ENCODE measurements around the gene ERLEC1. TPM values are rescaled to one million over a fixed set of nuclear protein-coding genes. Genes with fewer than 3 reads are reported as not detected.

The ERLEC1 gene, protein sequence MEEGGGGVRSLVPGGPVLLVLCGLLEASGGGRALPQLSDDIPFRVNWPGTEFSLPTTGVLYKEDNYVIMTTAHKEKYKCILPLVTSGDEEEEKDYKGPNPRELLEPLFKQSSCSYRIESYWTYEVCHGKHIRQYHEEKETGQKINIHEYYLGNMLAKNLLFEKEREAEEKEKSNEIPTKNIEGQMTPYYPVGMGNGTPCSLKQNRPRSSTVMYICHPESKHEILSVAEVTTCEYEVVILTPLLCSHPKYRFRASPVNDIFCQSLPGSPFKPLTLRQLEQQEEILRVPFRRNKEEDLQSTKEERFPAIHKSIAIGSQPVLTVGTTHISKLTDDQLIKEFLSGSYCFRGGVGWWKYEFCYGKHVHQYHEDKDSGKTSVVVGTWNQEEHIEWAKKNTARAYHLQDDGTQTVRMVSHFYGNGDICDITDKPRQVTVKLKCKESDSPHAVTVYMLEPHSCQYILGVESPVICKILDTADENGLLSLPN
- 21.6 and 23.3 TPM in 2 replicates for total RNA-seq (2021)
- long read RNA-seq, transcript ERLEC1-202 (13 exons, 2,271 nt) = minor isoform, 39 of 192 reads
- long read RNA-seq, transcript ERLEC1-201 (14 exons, 2,433 nt) = major isoform, 131 of 192 reads
- long read RNA-seq, partial matches to known transcripts = 4 of 192 reads
- long read RNA-seq, other reads (novel, unspliced or antisense) = 18 of 192 reads

DNA sequence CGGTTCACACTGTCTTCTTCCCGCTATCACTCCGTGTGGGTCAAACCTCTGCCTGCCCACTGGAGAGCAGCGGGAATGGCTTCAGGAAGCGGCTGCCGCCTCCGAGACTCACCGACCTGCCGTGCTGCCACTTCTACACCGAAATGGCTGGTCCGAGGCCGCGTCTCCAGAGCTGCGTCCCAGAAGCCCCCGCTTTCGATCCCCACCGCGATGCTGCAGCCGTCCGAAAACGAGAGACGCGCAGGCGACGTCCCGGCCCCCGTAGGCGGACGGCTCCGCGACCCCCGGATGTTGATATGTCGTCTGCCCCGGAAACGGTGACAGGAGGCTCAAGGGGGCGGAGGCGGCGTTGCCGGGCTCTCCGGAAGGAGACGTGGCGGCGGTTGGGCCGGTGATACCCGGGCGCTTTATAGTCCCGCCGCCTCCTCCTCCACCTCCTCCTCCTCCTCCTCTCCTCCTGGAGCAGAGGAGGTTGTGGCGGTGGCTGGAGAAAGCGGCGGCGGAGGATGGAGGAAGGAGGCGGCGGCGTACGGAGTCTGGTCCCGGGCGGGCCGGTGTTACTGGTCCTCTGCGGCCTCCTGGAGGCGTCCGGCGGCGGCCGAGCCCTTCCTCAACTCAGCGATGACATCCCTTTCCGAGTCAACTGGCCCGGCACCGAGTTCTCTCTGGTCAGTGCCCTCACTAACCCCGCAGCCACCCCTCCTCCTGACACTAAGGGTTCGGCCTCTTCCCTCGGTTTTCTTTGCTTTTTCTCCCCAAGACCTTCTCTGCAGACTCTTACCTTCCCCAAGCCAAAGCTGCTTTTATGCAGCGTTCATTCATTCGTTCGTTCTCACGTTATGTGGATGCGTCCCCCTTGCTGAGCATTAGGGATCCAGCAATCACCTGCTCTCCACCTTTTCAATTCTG is at the start of gene ERLEC1, which contains the start of gene ASB3:
TSS of gene ERLEC1 (plus strand) at position 340 of the 909 bp plus-strand sequence. CDS start at position 507, 167 bp downstream.
TSS of gene ASB3 (minus strand) at position 249 of the 909 bp plus-strand sequence. CDS start 21,381 bp downstream, outside the sequence.
- H3K79me1 ChIP-seq (ENCODE audit: insufficient read depth, low read depth, low read length, poor library complexity, severe bottlenecking) = peaks cover 7% of the 10 kb centered on the region
- Mint-ChIP-seq H3K27ac (peak within 1 kb of the TSS; percentile 99 to 100 (median 100)), H3K9me3 (no peaks in the 10 kb centered on the region), H3K4me3 (peak within 1 kb of the TSS; percentile 97 to 99), H3K27me3 (ENCODE audit: low read depth) (no peaks in the 10 kb centered on the region), H3K4me1 (peaks cover 40 to 42% of the 10 kb centered on the region in 2 experiments), H3K36me3 (ENCODE audit: insufficient read depth in 1 of 3, low read depth in 3 of 3) (peaks cover 3 to 6% (median 5%) of the 10 kb centered on the region in 3 experiments; a peak in 3 of 7 replicates)
- WGBS (ENCODE audit: extremely low coverage, insufficient read length, low lambda C conversion rate) = no CpG with 5 or more reads among the region's 77 CpGs
- peak within 1 kb of the TSS; percentile 98 for H3K14ac ChIP-seq (ENCODE audit: insufficient read depth, low read length)
- H3K27me3 ChIP-seq (ENCODE audit: insufficient read depth, low read length) = no peaks in the 10 kb centered on the region
- H2BK20ac ChIP-seq (ENCODE audit: low read depth, low read length, poor library complexity, severe bottlenecking) = no peak within 1 kb of the TSS
- peak within 1 kb of the TSS; percentile 98 for H3K9ac ChIP-seq (ENCODE audit: extremely low read depth, insufficient read length, low read length)
- H3K4ac ChIP-seq (ENCODE audit: low read depth, low read length) = no peak within 1 kb of the TSS; the same call in 1 of the 2 replicates
- peak within 1 kb of the TSS; percentile 84 for H3T11ph ChIP-seq (ENCODE audit: low read length)
- peak within 1 kb of the TSS; percentile 8 for H2BK12ac ChIP-seq (ENCODE audit: insufficient read length, low read depth, low read length)
- no peaks in the 10 kb centered on the region for H3K9me3 ChIP-seq (ENCODE audit: control insufficient read depth, low read depth, low read length)
- H3K79me2 ChIP-seq (ENCODE audit: insufficient read depth, low read length) = peaks cover 24% of the 10 kb centered on the region; the same call in 1 of the 2 replicates
- peak within 1 kb of the TSS; percentile 95 for H3K18ac ChIP-seq (ENCODE audit: insufficient read length, low read depth, low read length)
- H2AK5ac ChIP-seq (ENCODE audit: insufficient read length, low read length) = no peak within 1 kb of the TSS
- peak; percentile 95 for DNase-seq
- peak within 1 kb of the TSS; percentile 61 for H4K8ac ChIP-seq (replicated peaks; ENCODE audit: insufficient read length, low read depth, low read length)
- H3K27ac ChIP-seq (ENCODE audit: insufficient read length, low read depth, low read length) = peak within 1 kb of the TSS; percentile 95
- peak within 1 kb of the TSS; percentile 95 for H4K91ac ChIP-seq (ENCODE audit: insufficient read length, low read depth, low read length)
- peaks cover 15% of the 10 kb centered on the region for H3K23me2 ChIP-seq (ENCODE audit: insufficient read length, low read depth, low read length, poor library complexity, severe bottlenecking)
- peaks cover 5% of the 10 kb centered on the region for H4K20me1 ChIP-seq (ENCODE audit: control insufficient read depth, insufficient read depth, insufficient read length)
- peak within 1 kb of the TSS; percentile 100 for H3K4me2 ChIP-seq (ENCODE audit: insufficient read depth, insufficient read length, low read length)
- peak within 1 kb of the TSS; percentile 88 for H2BK5ac ChIP-seq (ENCODE audit: insufficient read length, low read length)
- peak within 1 kb of the TSS; percentile 26 for H2AFZ ChIP-seq (ENCODE audit: low read length)
- H3K4me1 ChIP-seq (ENCODE audit: insufficient read depth, low read length) = no peaks in the 10 kb centered on the region
- H3K56ac ChIP-seq (ENCODE audit: insufficient read length, low read depth, low read length) = peak within 1 kb of the TSS; percentile 100
- TF ChIP-seq, protein P1, sequence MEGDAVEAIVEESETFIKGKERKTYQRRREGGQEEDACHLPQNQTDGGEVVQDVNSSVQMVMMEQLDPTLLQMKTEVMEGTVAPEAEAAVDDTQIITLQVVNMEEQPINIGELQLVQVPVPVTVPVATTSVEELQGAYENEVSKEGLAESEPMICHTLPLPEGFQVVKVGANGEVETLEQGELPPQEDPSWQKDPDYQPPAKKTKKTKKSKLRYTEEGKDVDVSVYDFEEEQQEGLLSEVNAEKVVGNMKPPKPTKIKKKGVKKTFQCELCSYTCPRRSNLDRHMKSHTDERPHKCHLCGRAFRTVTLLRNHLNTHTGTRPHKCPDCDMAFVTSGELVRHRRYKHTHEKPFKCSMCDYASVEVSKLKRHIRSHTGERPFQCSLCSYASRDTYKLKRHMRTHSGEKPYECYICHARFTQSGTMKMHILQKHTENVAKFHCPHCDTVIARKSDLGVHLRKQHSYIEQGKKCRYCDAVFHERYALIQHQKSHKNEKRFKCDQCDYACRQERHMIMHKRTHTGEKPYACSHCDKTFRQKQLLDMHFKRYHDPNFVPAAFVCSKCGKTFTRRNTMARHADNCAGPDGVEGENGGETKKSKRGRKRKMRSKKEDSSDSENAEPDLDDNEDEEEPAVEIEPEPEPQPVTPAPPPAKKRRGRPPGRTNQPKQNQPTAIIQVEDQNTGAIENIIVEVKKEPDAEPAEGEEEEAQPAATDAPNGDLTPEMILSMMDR (conservative IDR thresholded peaks at IDR 0.05) = no peak
- H4K5ac ChIP-seq (ENCODE audit: insufficient read length, low read depth, low read length) = peak within 1 kb of the TSS; percentile 98
- H2BK120ac ChIP-seq (ENCODE audit: low read depth, low read length, poor library complexity, severe bottlenecking) = peak within 1 kb of the TSS; percentile 80
- peak within 1 kb of the TSS; percentile 98 for H3K23ac ChIP-seq (ENCODE audit: insufficient read length, low read depth, low read length)
- H2BK15ac ChIP-seq (ENCODE audit: low read depth, low read length) = 0 out of 2 replicates have a peak within 1 kb of the TSS, but pooled peaks have one; percentile 9
